HEK293T (cell line): ENCODE data around the gene FTL.
"Not testable (repeated sequence)": the region's sequence is repeated elsewhere in the genome, so short reads cannot be mapped to it uniquely, and the experiment has no call there.

ENCODE experiments used
- CTCF ChIA-PET: fragments of 350-600 bp; formaldehyde crosslinking; extraction: SDS; loops from one replicate; lab custom pipeline; 2021; ENCODE audit warnings: antibody characterized with exemption, inconsistent platforms; lab: Yijun Ruan, JAX
- POLR2A ChIA-PET: fragments of 350-600 bp; formaldehyde crosslinking; extraction: SDS; loops from one replicate; lab custom pipeline; 2020; ENCODE audit warnings: antibody characterized with exemption, inconsistent platforms; lab: Yijun Ruan, JAX
- DNase-seq: peaks from one replicate; pipeline ENCODE4 v3.0.0; 2012; ENCODE audit warnings: mixed read lengths; ENCODE audit errors: extremely low spot score
- ARNT ChIP-seq: fragments of 450-650 bp; IDR thresholded peaks from 2 replicates; pipeline ENCODE4 v1.6.1; 2017; ENCODE audit warnings: mild to moderate bottlenecking
- BHLHE40 ChIP-seq: fragments of 450-650 bp; IDR thresholded peaks from 2 replicates; pipeline ENCODE4 v1.6.1; 2016; ENCODE audit warnings: mild to moderate bottlenecking, moderate library complexity, borderline replicate concordance
- CTBP1 ChIP-seq: fragments of 450-650 bp; IDR thresholded peaks from 2 replicates; pipeline ENCODE4 v1.6.1; 2016; ENCODE audit warnings: borderline replicate concordance
- ELF4 ChIP-seq: fragments of 450-650 bp; IDR thresholded peaks from 2 replicates; pipeline ENCODE4 v1.6.1; 2017; ENCODE audit warnings: antibody characterized with exemption
- FOXA1 ChIP-seq: fragments of 450-650 bp; IDR thresholded peaks from 2 replicates; pipeline ENCODE4 v1.6.1; 2016; ENCODE audit warnings: mild to moderate bottlenecking
- FOXK2 ChIP-seq: fragments of 450-650 bp; IDR thresholded peaks from 2 replicates; pipeline ENCODE4 v1.6.1; 2016; ENCODE audit warnings: mild to moderate bottlenecking
- FOXM1 ChIP-seq: fragments of 450-650 bp; IDR thresholded peaks from 2 replicates; pipeline ENCODE4 v1.6.1; 2017; ENCODE audit warnings: mild to moderate bottlenecking, borderline replicate concordance
- HDGF ChIP-seq: fragments of 450-650 bp; IDR thresholded peaks from 2 replicates; pipeline ENCODE4 v1.6.1; 2017; ENCODE audit warnings: antibody characterized with exemption, borderline replicate concordance
- L3MBTL2 ChIP-seq: fragments of 450-650 bp; conservative IDR thresholded peaks from 2 replicates; pipeline ENCODE4 v1.6.1; 2016; ENCODE audit warnings: mild to moderate bottlenecking
- LEF1 ChIP-seq: fragments of 450-650 bp; IDR thresholded peaks from 2 replicates; pipeline ENCODE4 v1.6.1; 2017; ENCODE audit warnings: mild to moderate bottlenecking, borderline replicate concordance
- NFRKB ChIP-seq: fragments of 450-650 bp; IDR thresholded peaks from 2 replicates; pipeline ENCODE4 v1.6.1; 2016; ENCODE audit warnings: mild to moderate bottlenecking, moderate library complexity
- PKNOX1 ChIP-seq: fragments of 450-650 bp; IDR thresholded peaks from 2 replicates; pipeline ENCODE4 v1.6.1; 2016
- SP1 ChIP-seq: fragments of 450-650 bp; IDR thresholded peaks from 2 replicates; pipeline ENCODE4 v1.6.1; 2017
- SUZ12 ChIP-seq: fragments of 450-650 bp; IDR thresholded peaks from 2 replicates; pipeline ENCODE4 v1.6.1; 2016; ENCODE audit warnings: mild to moderate bottlenecking
- TARDBP ChIP-seq: fragments of 450-650 bp; IDR thresholded peaks from 2 replicates; pipeline ENCODE4 v1.6.1; 2016
- ZNF384 ChIP-seq: fragments of 450-650 bp; IDR thresholded peaks from 2 replicates; pipeline ENCODE4 v1.6.1; 2016

FTL gene

DNA sequence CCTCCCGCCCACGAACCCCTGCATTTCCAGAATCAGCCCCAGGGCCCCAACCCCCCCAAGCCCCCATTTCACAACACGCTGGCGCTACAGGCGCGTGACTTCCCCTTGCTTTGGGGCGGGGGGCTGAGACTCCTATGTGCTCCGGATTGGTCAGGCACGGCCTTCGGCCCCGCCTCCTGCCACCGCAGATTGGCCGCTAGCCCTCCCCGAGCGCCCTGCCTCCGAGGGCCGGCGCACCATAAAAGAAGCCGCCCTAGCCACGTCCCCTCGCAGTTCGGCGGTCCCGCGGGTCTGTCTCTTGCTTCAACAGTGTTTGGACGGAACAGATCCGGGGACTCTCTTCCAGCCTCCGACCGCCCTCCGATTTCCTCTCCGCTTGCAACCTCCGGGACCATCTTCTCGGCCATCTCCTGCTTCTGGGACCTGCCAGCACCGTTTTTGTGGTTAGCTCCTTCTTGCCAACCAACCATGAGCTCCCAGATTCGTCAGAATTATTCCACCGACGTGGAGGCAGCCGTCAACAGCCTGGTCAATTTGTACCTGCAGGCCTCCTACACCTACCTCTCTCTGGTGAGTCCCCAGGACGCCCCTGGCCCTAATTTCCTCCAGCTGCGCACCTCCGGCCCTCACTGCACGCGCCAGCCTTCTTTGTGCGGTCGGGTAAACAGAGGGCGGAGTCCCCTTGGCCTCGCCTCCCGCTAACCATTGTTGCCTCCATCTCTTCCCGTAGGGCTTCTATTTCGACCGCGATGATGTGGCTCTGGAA, at the start of gene FTL:
Gene FTL, plus strand, starts transcription at position 270 of the 766 bp plus-strand sequence. Its CDS starts 199 bp downstream, at position 469.
- DNase-seq = peak; percentile 92
- CTCF ChIA-PET = interaction anchor here (1.2 kb wide), 1 partner anchor 28 kb away, joined by 5 read pairs; the partner anchor contains the start of genes GYS1 and RUVBL2
- TF ChIP-seq ARNT (no peak), L3MBTL2 (no peak), ELF4 (peak; percentile 50; the same call in 1 of the 2 replicates), FOXK2 (no peak), HDGF (no peak), LEF1 (no peak)
- POLR2A ChIA-PET = interaction anchor here (1.0 to 2.1 kb wide), 8 partner anchors 11 to 155 kb away, joined by 3 to 7 read pairs (median 4); partner anchors contain the start of genes BAX, BCAT2, GYS1 and NUCB1

GRCh38 chr19:48915757-48916156, 49.4 kb upstream of the FTL start:
- CTCF ChIA-PET = no interaction called here
- DNase-seq = no peak
- TF ChIP-seq LEF1 = no peak
- no peak for TF ChIP-seq TARDBP
- no peak for TF ChIP-seq HDGF
- no peak for TF ChIP-seq FOXM1
- TF ChIP-seq NFRKB = no peak
- TF ChIP-seq PKNOX1 = no peak
- no peak for TF ChIP-seq CTBP1
- no peak for TF ChIP-seq L3MBTL2
- no peak for TF ChIP-seq SUZ12
- no peak for TF ChIP-seq ARNT
- TF ChIP-seq SP1 = no peak
- TF ChIP-seq BHLHE40 = no peak
- TF ChIP-seq FOXK2 = no peak
- POLR2A ChIA-PET = interaction anchor here (1.3 kb wide), 1 partner anchor 8 kb away, joined by 3 read pairs; no protein-coding TSS in a partner anchor

GRCh38 chr19:48918071-48918470, 47.0 kb upstream of the FTL start:
- ChIA-PET CTCF (no interaction called here), POLR2A (interaction anchor here (1.1 kb wide), 2 partner anchors 15 to 18 kb away, joined by 4 to 5 read pairs; partner anchors contain the start of gene NUCB1)
- DNase-seq = no peak
- TF ChIP-seq ELF4 (no peak), FOXA1 (no peak), BHLHE40 (no peak), LEF1 (no peak), FOXK2 (no peak), SP1 (no peak), PKNOX1 (no peak), L3MBTL2 (no peak), ZNF384 (no peak), SUZ12 (no peak), FOXM1 (no peak), CTBP1 (no peak), TARDBP (no peak), HDGF (no peak), NFRKB (no peak), ARNT (no peak)

DNA sequence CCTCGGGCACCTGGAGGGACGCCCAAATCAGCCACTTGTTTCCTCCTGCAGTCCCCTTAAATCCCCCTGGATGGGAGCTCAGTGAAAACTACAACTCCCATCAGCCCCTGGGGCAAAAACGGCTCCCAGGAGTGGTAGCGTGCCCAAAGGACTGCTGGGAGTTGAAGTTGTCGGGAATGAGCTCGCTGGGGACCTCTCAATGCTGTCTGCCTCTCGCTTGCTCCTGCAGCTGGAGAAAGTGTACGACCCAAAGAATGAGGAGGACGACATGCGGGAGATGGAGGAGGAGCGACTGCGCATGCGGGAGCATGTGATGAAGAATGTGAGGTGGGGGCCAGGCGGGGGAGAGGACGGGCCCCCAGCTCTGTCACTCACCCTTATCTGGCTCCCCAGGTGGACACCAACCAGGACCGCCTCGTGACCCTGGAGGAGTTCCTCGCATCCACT, 46.3 kb upstream of the FTL start:
- CTCF ChIA-PET = no interaction called here
- no peak for TF ChIP-seq ELF4
- peak; percentile 92 for TF ChIP-seq SUZ12
- TF ChIP-seq L3MBTL2 = peak; percentile 54
- TF ChIP-seq FOXA1 = no peak
- no peak for TF ChIP-seq FOXM1
- TF ChIP-seq PKNOX1 = no peak
- TF ChIP-seq ZNF384 = no peak
- POLR2A ChIA-PET = interaction anchor here (0.8 to 1.1 kb wide), 4 partner anchors 14 to 47 kb away, joined by 3 to 5 read pairs (median 4); partner anchors contain the start of genes NUCB1 and PPP1R15A
- DNase-seq = peak; percentile 76

- CTCF ChIA-PET, DNase-seq: not testable (repeated sequence)
- POLR2A ChIA-PET = interaction anchor here (0.8 to 1.1 kb wide), 4 partner anchors 14 to 47 kb away, joined by 3 to 5 read pairs (median 4); partner anchors contain the start of genes NUCB1 and PPP1R15A
Measured at GRCh38 chr19:48919271-48919670, 45.8 kb upstream of the FTL start.

DNA sequence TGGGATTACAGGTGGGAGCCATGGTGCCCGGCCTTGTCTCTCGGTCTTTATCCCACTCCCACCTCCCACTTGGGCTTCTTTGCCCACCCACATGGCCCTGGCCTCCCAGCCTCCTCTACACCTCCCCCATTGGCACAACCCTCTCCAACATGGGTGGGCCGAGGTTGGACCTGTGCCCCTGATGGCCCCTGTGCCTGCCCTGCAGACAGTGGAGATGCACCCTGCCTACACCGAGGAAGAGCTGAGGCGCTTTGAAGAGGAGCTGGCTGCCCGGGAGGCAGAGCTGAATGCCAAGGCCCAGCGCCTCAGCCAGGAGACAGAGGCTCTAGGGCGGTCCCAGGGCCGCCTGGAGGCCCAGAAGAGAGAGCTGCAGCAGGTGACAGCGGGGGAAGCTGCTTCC, 44.2 kb upstream of the FTL start:
- TF ChIP-seq HDGF (no peak), TARDBP (no peak), PKNOX1 (no peak), FOXM1 (no peak)
- ChIA-PET CTCF (no interaction called here), POLR2A (no interaction called here)
- no peak for DNase-seq
